HG03571 (cell line): Measurements from ENCODE around the gene DNAI7.
A peak's percentile ranks its signal among the peaks of the same experiment; 100 is the strongest.

Experiments used
- ATAC-seq: cut with Tn5 transposase; IDR thresholded peaks from one replicate; pipeline ENCODE4 v1.9.1; 2021; ENCODE audit not compliant: unreplicated experiment

Gene DNAI7

GRCh38 chr12:25106818-25107217, 88.1 kb downstream of the DNAI7 start:
- no peak for ATAC-seq

- no peak for ATAC-seq
Observed at GRCh38 chr12:25102402-25102801, 92.6 kb downstream of the DNAI7 start.

GRCh38 chr12:25101092-25101445, 93.9 kb downstream of the DNAI7 start:
- ATAC-seq, result no peak

GRCh38 chr12:25100194-25101091, 94.5 kb downstream of the DNAI7 start:
- no peak for ATAC-seq

- ATAC-seq, result no peak
Observed at GRCh38 chr12:25099010-25099409, 96.0 kb downstream of the DNAI7 start.

- ATAC-seq, result no peak
Observed at GRCh38 chr12:25089738-25090137, 105.2 kb downstream of the DNAI7 start.

GRCh38 chr12:25087596-25087995, 107.4 kb downstream of the DNAI7 start:
- ATAC-seq, result no peak

- no peak for ATAC-seq
Observed at GRCh38 chr12:25084816-25085215, 110.1 kb downstream of the DNAI7 start.

GRCh38 chr12:25083211-25083610, 111.7 kb downstream of the DNAI7 start:
- no peak for ATAC-seq

GRCh38 chr12:25082628-25083027, 112.3 kb downstream of the DNAI7 start:
- no peak for ATAC-seq

GRCh38 chr12:25079393-25079792, 115.6 kb downstream of the DNAI7 start:
- ATAC-seq, result no peak

- ATAC-seq, result peak; percentile 59
Observed at GRCh38 chr12:25074954-25075353, 120.0 kb downstream of the DNAI7 start.

- no peak for ATAC-seq
Observed at GRCh38 chr12:25074113-25074512, 120.8 kb downstream of the DNAI7 start.

GRCh38 chr12:25072906-25073650, 121.9 kb downstream of the DNAI7 start:
- no peak for ATAC-seq

- no peak for ATAC-seq
Observed at GRCh38 chr12:25071366-25071765, 123.6 kb downstream of the DNAI7 start.

GRCh38 chr12:25069224-25069623, 125.7 kb downstream of the DNAI7 start:
- ATAC-seq, result no peak

GRCh38 chr12:25065035-25065434, 129.9 kb downstream of the DNAI7 start:
- no peak for ATAC-seq

- ATAC-seq, result no peak
Observed at GRCh38 chr12:25063873-25064628, 130.9 kb downstream of the DNAI7 start.

GRCh38 chr12:25058658-25059058, 136.3 kb downstream of the DNAI7 start:
- ATAC-seq, result no peak
